ENCODE data around the gene TENT5D.
A peak's percentile ranks its signal among the peaks of the same experiment; 100 is the strongest.
"Not testable (repeated sequence)": the region's sequence is repeated elsewhere in the genome, so short reads cannot be mapped to it uniquely, and the experiment has no call there.

Gene TENT5D

DNA sequence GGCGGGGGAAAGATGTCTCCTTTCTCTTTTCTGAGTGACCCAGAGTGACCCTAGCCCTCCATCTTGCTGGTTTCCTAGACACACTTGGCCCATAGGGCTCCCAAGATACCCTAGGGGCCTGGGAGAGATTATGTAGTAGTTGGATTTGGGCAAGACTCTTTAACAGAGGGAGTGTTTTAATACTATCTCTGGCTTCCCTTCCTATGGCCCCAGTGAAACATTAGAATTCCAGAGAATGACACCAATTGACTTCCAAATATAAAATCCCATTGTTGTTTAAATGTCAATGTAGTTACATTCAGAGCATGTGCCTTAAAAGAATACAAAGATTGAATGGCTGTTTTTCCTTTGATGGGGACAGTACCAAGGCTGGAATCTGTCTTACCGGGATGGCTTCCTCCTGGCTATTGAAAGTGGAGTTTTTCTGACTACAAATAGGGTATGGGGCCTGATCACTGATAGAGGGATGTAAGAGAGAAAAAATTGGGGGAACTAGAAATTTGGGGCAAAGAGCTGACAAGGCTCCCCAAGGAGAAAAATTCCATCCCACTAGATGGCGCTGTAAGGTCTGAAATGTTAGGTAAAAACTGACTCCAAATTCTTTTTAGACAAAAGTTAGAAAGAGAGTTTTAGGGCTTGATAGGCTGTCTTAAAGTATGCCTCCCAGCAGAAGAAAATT, 10.7 kb downstream of the TENT5D start:
- Histone ChIP-seq H3K9me3 (no peaks in the 10 kb centered on the region), H3K4me1 (no peaks in the 10 kb centered on the region), H3K27me3 (no peaks in the 10 kb centered on the region), H3K36me3 (no peaks in the 10 kb centered on the region), H3K4me3 (ENCODE audit: low read depth, low read length) (no peak overlapping the region)
- TF ChIP-seq CTCF (IDR thresholded peaks at IDR 0.05; ENCODE audit: low read depth, low read length) = peak; percentile 39
- DNase-seq = peak; percentile 9

GRCh38 chrX:80431505-80431832, 11.2 kb downstream of the TENT5D start:
- TF ChIP-seq CTCF (IDR thresholded peaks at IDR 0.05; ENCODE audit: low read depth, low read length) = no peak
- H3K9me3 ChIP-seq = no peaks in the 10 kb centered on the region

GRCh38 chrX:80432441-80432840, 12.2 kb downstream of the TENT5D start:
- Histone ChIP-seq H3K4me1 (no peaks in the 10 kb centered on the region), H3K4me3 (ENCODE audit: low read depth, low read length) (no peak overlapping the region), H3K9me3 (no peaks in the 10 kb centered on the region), H3K27me3 (no peaks in the 10 kb centered on the region), H3K36me3 (no peaks in the 10 kb centered on the region)
- DNase-seq = no peak
- no peak for TF ChIP-seq CTCF (IDR thresholded peaks at IDR 0.05; ENCODE audit: low read depth, low read length)

More at GRCh38 chrX:80431505-80431832, 11.2 kb downstream of the TENT5D start:
- DNase-seq = no peak
- no peaks in the 10 kb centered on the region for H3K27me3 ChIP-seq
- H3K4me3 ChIP-seq (ENCODE audit: low read depth, low read length) = no peak overlapping the region
- H3K36me3 ChIP-seq = no peaks in the 10 kb centered on the region
- H3K4me1 ChIP-seq = no peaks in the 10 kb centered on the region

- no peak for TF ChIP-seq CTCF (IDR thresholded peaks at IDR 0.05; ENCODE audit: low read depth, low read length)
- DNase-seq = no peak
- H3K9me3 ChIP-seq = no peaks in the 10 kb centered on the region
- H3K36me3 ChIP-seq = no peaks in the 10 kb centered on the region
- H3K4me1 ChIP-seq = no peaks in the 10 kb centered on the region
- no peak overlapping the region for H3K4me3 ChIP-seq (ENCODE audit: low read depth, low read length)
- no peaks in the 10 kb centered on the region for H3K27me3 ChIP-seq
Observed at GRCh38 chrX:80432863-80433262, 12.6 kb downstream of the TENT5D start.

GRCh38 chrX:80468166-80468565, 47.9 kb downstream of the TENT5D start:
- not testable (repeated sequence) for H3K9me3 ChIP-seq; H3K4me1 ChIP-seq; H3K4me3 ChIP-seq (ENCODE audit: low read depth, low read length); DNase-seq; H3K27me3 ChIP-seq; H3K36me3 ChIP-seq

GRCh38 chrX:80471582-80471981, 51.3 kb downstream of the TENT5D start:
- Histone ChIP-seq H3K4me3 (ENCODE audit: low read depth, low read length) (no peak overlapping the region), H3K9me3 (no peaks in the 10 kb centered on the region), H3K27me3 (no peaks in the 10 kb centered on the region), H3K36me3 (no peaks in the 10 kb centered on the region), H3K4me1 (no peaks in the 10 kb centered on the region)
- no peak for DNase-seq
- TF ChIP-seq CTCF (IDR thresholded peaks at IDR 0.05; ENCODE audit: low read depth, low read length) = no peak

DNA sequence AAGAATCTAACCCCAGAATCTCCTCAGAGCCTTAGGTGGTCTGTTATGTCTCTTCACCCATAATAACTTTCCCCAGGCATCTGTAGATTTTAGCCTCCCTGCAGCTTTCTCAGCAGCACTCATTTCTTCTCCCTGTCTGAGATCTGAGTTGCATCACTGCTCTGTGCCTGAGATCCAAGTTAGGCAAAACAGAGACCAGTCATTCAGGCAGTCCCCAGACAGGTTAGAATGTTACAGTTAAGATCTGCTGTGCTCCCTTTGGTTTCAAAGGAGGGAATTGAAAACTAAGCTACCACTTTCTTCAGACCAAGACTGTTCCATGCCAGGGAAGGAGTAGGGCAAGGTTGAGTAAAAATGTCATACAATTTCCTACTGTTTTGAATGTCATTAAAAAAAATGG, 65.3 kb downstream of the TENT5D start:
- no peak overlapping the region for H3K4me3 ChIP-seq (ENCODE audit: low read depth, low read length)
- no peak for TF ChIP-seq CTCF (IDR thresholded peaks at IDR 0.05; ENCODE audit: low read depth, low read length)
- H3K27me3 ChIP-seq = no peaks in the 10 kb centered on the region
- no peaks in the 10 kb centered on the region for H3K36me3 ChIP-seq
- H3K4me1 ChIP-seq = no peaks in the 10 kb centered on the region
- no peak for DNase-seq
- H3K9me3 ChIP-seq = no peaks in the 10 kb centered on the region

All from BE2C (cell line).